Loucy (cell line): Measurements from ENCODE around the gene PLXNA4.

Source experiments
- H2AFZ ChIP-seq: fragments of 200-600 bp; sonication (generic); 2 replicates; pipeline ENCODE4 v1.6.0; 2016; ENCODE audit warnings: antibody characterized with exemption, mild to moderate bottlenecking, low read length, moderate library complexity
- H3F3A ChIP-seq: fragments of 200-600 bp; 2 replicates; pipeline ENCODE4 v1.6.0; 2016; ENCODE audit warnings: antibody characterized with exemption, low read depth, mild to moderate bottlenecking
- H3K27me3 ChIP-seq: fragments of 200-600 bp; sonication (generic); 2 replicates; pipeline ENCODE4 v1.6.1; 2014; ENCODE audit warnings: low read length, mild to moderate bottlenecking; ENCODE audit not compliant: insufficient read depth, poor library complexity, severe bottlenecking
- H3K36me3 ChIP-seq: fragments of 200-600 bp; sonication (generic); 2 replicates; pipeline ENCODE4 v1.6.1; 2016; ENCODE audit warnings: low read length; ENCODE audit not compliant: insufficient read depth
- H3K4me1 ChIP-seq: fragments of 200-600 bp; sonication (generic); 2 replicates; pipeline ENCODE4 v1.5.1; 2014; ENCODE audit warnings: low read length, mild to moderate bottlenecking; ENCODE audit not compliant: insufficient read depth, poor library complexity, severe bottlenecking
- H3K4me2 ChIP-seq: fragments of 200-600 bp; sonication (generic); 2 replicates; pipeline ENCODE4 v1.6.0; 2014; ENCODE audit warnings: antibody characterized with exemption, low read length, low read depth, mild to moderate bottlenecking; ENCODE audit not compliant: poor library complexity, severe bottlenecking
- H3K4me3 ChIP-seq: fragments of 200-600 bp; sonication (generic); 2 replicates; pipeline ENCODE4 v1.5.1; 2014; ENCODE audit warnings: low read length, mild to moderate bottlenecking, mixed read lengths; ENCODE audit not compliant: poor library complexity, severe bottlenecking
- H3K79me2 ChIP-seq: fragments of 200-600 bp; sonication (generic); 2 replicates; pipeline ENCODE4 v1.6.1; 2014; ENCODE audit warnings: low read length; ENCODE audit not compliant: insufficient read depth
- H3K9ac ChIP-seq: fragments of 200-600 bp; sonication (generic); 2 replicates; pipeline ENCODE4 v1.6.0; 2014; ENCODE audit warnings: mild to moderate bottlenecking, low read depth, low read length, moderate library complexity; ENCODE audit not compliant: poor library complexity, severe bottlenecking
- H3K9me2 ChIP-seq: fragments of 200-600 bp; sonication (generic); replicated peaks from 2 replicates; pipeline ENCODE4 v1.6.1; 2016; ENCODE audit warnings: low read depth, low read length, mixed read lengths
- H3K9me3 ChIP-seq: fragments of 200-600 bp; sonication (generic); 2 replicates; pipeline ENCODE4 v1.6.1; 2014; ENCODE audit warnings: mild to moderate bottlenecking, antibody characterized with exemption, low read length, low read depth; ENCODE audit not compliant: insufficient read depth
- H4K20me1 ChIP-seq: fragments of 200-600 bp; sonication (generic); 2 replicates; pipeline ENCODE4 v1.6.0; 2014; ENCODE audit warnings: antibody characterized with exemption, low read length, mild to moderate bottlenecking; ENCODE audit not compliant: insufficient read depth, poor library complexity, severe bottlenecking
- CTCF ChIP-seq: fragments of 200-600 bp; sonication (generic); conservative IDR thresholded peaks from 2 replicates; pipeline ENCODE4 v1.5.1; 2014; ENCODE audit warnings: mild to moderate bottlenecking, antibody characterized with exemption, low read length
- EZH2phosphoT487 ChIP-seq: fragments of 200-600 bp; IDR thresholded peaks from 2 replicates; pipeline ENCODE4 v1.6.1; 2018; ENCODE audit warnings: antibody characterized with exemption, mild to moderate bottlenecking, moderate library complexity, borderline replicate concordance

PLXNA4 gene

DNA sequence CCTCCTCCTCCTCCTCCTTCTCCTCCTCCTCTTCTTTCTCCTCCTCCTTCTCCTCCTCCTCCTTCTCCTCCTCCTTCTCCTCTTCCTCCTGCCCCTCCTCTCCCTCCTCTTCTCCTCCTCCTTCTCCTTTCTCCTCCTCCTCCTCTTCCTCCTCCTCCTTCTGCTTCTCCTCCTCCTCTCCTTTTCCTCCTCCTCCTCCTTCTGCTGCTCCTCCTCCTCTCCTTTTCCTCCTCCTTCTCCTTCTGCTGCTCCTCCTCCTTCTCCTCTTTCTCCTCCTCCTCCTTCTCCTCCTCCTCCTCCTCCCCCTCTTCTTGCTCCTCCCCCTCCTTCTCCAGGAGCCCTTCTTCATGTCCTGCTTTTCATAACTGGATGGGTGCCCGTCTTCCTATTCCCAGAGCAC, 12.2 kb downstream of the PLXNA4 start:
- no peak for TF ChIP-seq CTCF
- TF ChIP-seq EZH2phosphoT487 = no peak
- no peaks in the 10 kb centered on the region for H3K9me3 ChIP-seq
- no peaks in the 10 kb centered on the region for H3K9me2 ChIP-seq
- H3K79me2 ChIP-seq = no peaks in the 10 kb centered on the region
- H3K36me3 ChIP-seq = no peaks in the 10 kb centered on the region
- H3F3A ChIP-seq = no peaks in the 10 kb centered on the region
- no peak overlapping the region for H2AFZ ChIP-seq
- H3K4me2 ChIP-seq = no peak overlapping the region
- no peak overlapping the region for H3K9ac ChIP-seq
- H3K4me3 ChIP-seq = no peak overlapping the region
- H3K27me3 ChIP-seq = no peaks in the 10 kb centered on the region
- peaks cover 2% of the 10 kb centered on the region for H3K4me1 ChIP-seq
- no peaks in the 10 kb centered on the region for H4K20me1 ChIP-seq

- Histone ChIP-seq H3K79me2 (no peaks in the 10 kb centered on the region), H3F3A (no peaks in the 10 kb centered on the region), H3K9ac (no peak overlapping the region), H3K36me3 (no peaks in the 10 kb centered on the region), H3K4me3 (no peak overlapping the region), H3K9me3 (no peaks in the 10 kb centered on the region), H3K27me3 (no peaks in the 10 kb centered on the region), H4K20me1 (no peaks in the 10 kb centered on the region), H3K4me2 (no peak overlapping the region), H2AFZ (no peak overlapping the region), H3K9me2 (no peaks in the 10 kb centered on the region), H3K4me1 (peaks cover 13% of the 10 kb centered on the region)
- TF ChIP-seq CTCF = no peak
- no peak for TF ChIP-seq EZH2phosphoT487
These were observed 13.6 kb downstream of the PLXNA4 start for GRCh38 chr7:132562690-132563089.

- no peak overlapping the region for H3K9ac ChIP-seq
- no peaks in the 10 kb centered on the region for H3K9me2 ChIP-seq
- no peaks in the 10 kb centered on the region for H4K20me1 ChIP-seq
- no peaks in the 10 kb centered on the region for H3F3A ChIP-seq
- H3K36me3 ChIP-seq = no peaks in the 10 kb centered on the region
- peaks cover 16% of the 10 kb centered on the region for H3K4me1 ChIP-seq
- no peak overlapping the region for H2AFZ ChIP-seq
- no peaks in the 10 kb centered on the region for H3K79me2 ChIP-seq
- H3K9me3 ChIP-seq = no peaks in the 10 kb centered on the region
- H3K4me3 ChIP-seq = no peak overlapping the region
- no peak overlapping the region for H3K4me2 ChIP-seq
- no peak for TF ChIP-seq EZH2phosphoT487
- TF ChIP-seq CTCF = no peak
- H3K27me3 ChIP-seq = no peaks in the 10 kb centered on the region
These were observed 14.5 kb downstream of the PLXNA4 start for GRCh38 chr7:132561763-132562162.
